CD14-positive monocyte (primary cell): ENCODE results near the gene ACIN1. TPM values are rescaled to one million over a fixed set of nuclear protein-coding genes. Genes with fewer than 3 reads are reported as not detected.

Experiments used
- DNase-seq, 3 donors: peaks; one replicate each; pipeline ENCODE4 v3.0.0-alpha.2; 2011 to 2022
- H2AFZ ChIP-seq: 2 replicates; pipeline ENCODE4 v1.6.0; 2012; ENCODE audit warnings: mild to moderate bottlenecking, low read depth, low read length, inconsistent platforms; ENCODE audit not compliant: insufficient read depth, poor library complexity, severe bottlenecking
- H3K27ac ChIP-seq, 2 donors: 1 replicate in 1 of 2; 2 replicates in 1 of 2; pipeline ENCODE4 v1.5.1; 2012 to 2013; ENCODE audit warnings: low read length in 2 of 2, control low read depth in 1 of 2, inconsistent platforms in 1 of 2, low read depth in 1 of 2, mild to moderate bottlenecking in 1 of 2
- H3K27me3 ChIP-seq, 2 donors: one replicate each; pipeline versions ENCODE4 v1.6.0 to v1.6.1; 2011 to 2013; ENCODE audit warnings: low read length in 2 of 2; ENCODE audit not compliant: control insufficient read depth in 2 of 2, insufficient read depth in 2 of 2
- H3K36me3 ChIP-seq, 2 donors: replicated peaks in 1 of 2; 1 replicate in 1 of 2; 2 replicates in 1 of 2; pipeline versions ENCODE4 v1.5.1 to v1.6.1; 2012 to 2013; ENCODE audit warnings: low read length in 2 of 2, control low read depth in 1 of 2, inconsistent platforms in 1 of 2, mild to moderate bottlenecking in 1 of 2; ENCODE audit not compliant: insufficient read depth in 2 of 2, control insufficient read depth in 1 of 2
- H3K4me1 ChIP-seq, 2 donors: 1 replicate in 1 of 2; 2 replicates in 1 of 2; pipeline versions ENCODE4 v1.5.1 to v1.6.1; 2012 to 2013; ENCODE audit warnings: low read length in 2 of 2, control low read depth in 1 of 2, inconsistent platforms in 1 of 2, mild to moderate bottlenecking in 1 of 2, moderate library complexity in 1 of 2; ENCODE audit not compliant: insufficient read depth in 2 of 2, control insufficient read depth in 1 of 2
- H3K4me2 ChIP-seq: replicated peaks from 2 replicates; pipeline ENCODE3; 2012; ENCODE audit warnings: low read length, moderate library complexity, mild to moderate bottlenecking; ENCODE audit not compliant: poor library complexity, severe bottlenecking; ENCODE audit errors: extremely low read depth
- H3K4me3 ChIP-seq, 3 experiments: fragments of 200-600 bp in 1 of 3; sonication (generic) in 1 of 3; replicated peaks in 1 of 3; 1 replicate in 2 of 3; 2 replicates in 1 of 3; pipeline ENCODE4 v1.5.1; 2011 to 2013; ENCODE audit warnings: low read length in 3 of 3, mild to moderate bottlenecking in 3 of 3, control low read depth in 2 of 3, low read depth in 2 of 3, inconsistent platforms in 1 of 3, moderate library complexity in 1 of 3
- H3K79me2 ChIP-seq: 2 replicates; pipeline ENCODE4 v1.6.0; 2012; ENCODE audit warnings: mild to moderate bottlenecking, control low read depth, inconsistent platforms, low read length, moderate library complexity; ENCODE audit not compliant: insufficient read depth
- H3K9ac ChIP-seq: 2 replicates; pipeline ENCODE4 v1.6.0; 2017; ENCODE audit warnings: low read length, mild to moderate bottlenecking; ENCODE audit not compliant: insufficient read depth, poor library complexity, severe bottlenecking
- H3K9me3 ChIP-seq, 2 donors: replicated peaks in 1 of 2; 1 replicate in 1 of 2; 2 replicates in 1 of 2; pipeline versions ENCODE4 v1.5.1 to v1.6.1; 2012 to 2013; ENCODE audit warnings: low read length in 2 of 2, control low read depth in 1 of 2; ENCODE audit not compliant: control insufficient read depth in 1 of 2, insufficient read depth in 1 of 2
- H4K20me1 ChIP-seq: 2 replicates; pipeline ENCODE4 v1.6.0; 2012; ENCODE audit warnings: mild to moderate bottlenecking, low read length, control low read depth, moderate library complexity; ENCODE audit not compliant: insufficient read depth
- H3K27ac Mint-ChIP-seq, 7 donors: one replicate each; pipeline ENCODE4 v1.8.0; 2020; ENCODE audit warnings: mild to moderate bottlenecking in 7 of 7, mixed read lengths in 7 of 7, moderate library complexity in 6 of 7, inconsistent platforms in 2 of 7
- H3K27me3 Mint-ChIP-seq, 3 donors: one replicate each; pipeline ENCODE4 v1.8.0; 2021 to 2022; ENCODE audit warnings: low read depth in 3 of 3, mild to moderate bottlenecking in 3 of 3, mixed read lengths in 3 of 3, moderate library complexity in 3 of 3, inconsistent platforms in 1 of 3
- H3K36me3 Mint-ChIP-seq, 2 donors: one replicate each; pipeline ENCODE4 v1.8.0; 2020; ENCODE audit warnings: mixed read lengths in 2 of 2, inconsistent platforms in 1 of 2, mild to moderate bottlenecking in 1 of 2
- H3K4me1 Mint-ChIP-seq: one replicate; pipeline ENCODE4 v1.8.0; 2020; ENCODE audit warnings: mild to moderate bottlenecking, mixed read lengths
- H3K4me3 Mint-ChIP-seq, 2 donors: one replicate each; pipeline ENCODE4 v1.8.0; 2020; ENCODE audit warnings: mild to moderate bottlenecking in 2 of 2, mixed read lengths in 2 of 2, moderate library complexity in 1 of 2
- H3K9me3 Mint-ChIP-seq, 7 donors: one replicate each; pipeline ENCODE4 v1.8.0; 2020 to 2022; ENCODE audit warnings: mixed read lengths in 7 of 7, mild to moderate bottlenecking in 6 of 7, moderate library complexity in 6 of 7, inconsistent platforms in 2 of 7
- WGBS: methylation state at CpG from one replicate; pipeline ENCODE4 v1.1.5; 2013; ENCODE audit warnings: missing lambda C conversion rate; ENCODE audit not compliant: insufficient coverage; 5-methylcytosine and 5-hydroxymethylcytosine counted together
- intact Hi-C, 2 donors: fragments of 100-400 bp; cut with micrococcal nuclease; formaldehyde crosslinking; loops; one replicate each; pipeline versions ENCODE4 v1.15.0 to v1.15.1; 2023
- polyA plus RNA-seq, 3 donors: library from polyadenylated mRNA; depleted of rRNA in 1 of 3; unstranded in 2 of 3; stranded (reverse) in 1 of 3; fragments of 300-500 nt in 2 of 3; fragments of >200 nt in 1 of 3; fragmentation: Illumina TruSeq in 2 of 3; gene quantifications; 1 replicate in 2 of 3; 2 replicates in 1 of 3; pipeline ENCODE4 v1.2.3, GENCODE V29; 2012 to 2021
- TF ChIP-seq, protein P1 (sequence below): fragments of 200-600 bp; IDR thresholded peaks from one replicate; pipeline ENCODE4 v1.8.0; 2022; ENCODE audit warnings: antibody characterized with exemption, mild to moderate bottlenecking

The ACIN1 gene
- polyA plus RNA-seq, 3 donors: 2.8 to 159 (median 5.4) TPM

- no CpG with 5 or more reads among the region's 1 CpG for WGBS
- H3K27ac Mint-ChIP-seq: no peak overlapping the region
- intact Hi-C loops: no loop called here
- no peak overlapping the region for H3K4me3 ChIP-seq
- no peaks in the 10 kb centered on the region for H3K79me2 ChIP-seq
- TF ChIP-seq, protein P1, sequence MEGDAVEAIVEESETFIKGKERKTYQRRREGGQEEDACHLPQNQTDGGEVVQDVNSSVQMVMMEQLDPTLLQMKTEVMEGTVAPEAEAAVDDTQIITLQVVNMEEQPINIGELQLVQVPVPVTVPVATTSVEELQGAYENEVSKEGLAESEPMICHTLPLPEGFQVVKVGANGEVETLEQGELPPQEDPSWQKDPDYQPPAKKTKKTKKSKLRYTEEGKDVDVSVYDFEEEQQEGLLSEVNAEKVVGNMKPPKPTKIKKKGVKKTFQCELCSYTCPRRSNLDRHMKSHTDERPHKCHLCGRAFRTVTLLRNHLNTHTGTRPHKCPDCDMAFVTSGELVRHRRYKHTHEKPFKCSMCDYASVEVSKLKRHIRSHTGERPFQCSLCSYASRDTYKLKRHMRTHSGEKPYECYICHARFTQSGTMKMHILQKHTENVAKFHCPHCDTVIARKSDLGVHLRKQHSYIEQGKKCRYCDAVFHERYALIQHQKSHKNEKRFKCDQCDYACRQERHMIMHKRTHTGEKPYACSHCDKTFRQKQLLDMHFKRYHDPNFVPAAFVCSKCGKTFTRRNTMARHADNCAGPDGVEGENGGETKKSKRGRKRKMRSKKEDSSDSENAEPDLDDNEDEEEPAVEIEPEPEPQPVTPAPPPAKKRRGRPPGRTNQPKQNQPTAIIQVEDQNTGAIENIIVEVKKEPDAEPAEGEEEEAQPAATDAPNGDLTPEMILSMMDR: no peak
- no peak overlapping the region for H3K4me3 Mint-ChIP-seq
- no peak overlapping the region for H3K9ac ChIP-seq
- no peak overlapping the region for H3K4me2 ChIP-seq
- H3K36me3 ChIP-seq: no peaks in the 10 kb centered on the region
- peaks cover 0 to 3% (median 0%) of the 10 kb centered on the region in 7 donors for H3K9me3 Mint-ChIP-seq
- no peaks in the 10 kb centered on the region for H3K27me3 ChIP-seq
- no peaks in the 10 kb centered on the region for H4K20me1 ChIP-seq
- peaks cover 3% of the 10 kb centered on the region for H3K4me1 Mint-ChIP-seq
- H2AFZ ChIP-seq: no peak overlapping the region
- no peaks in the 10 kb centered on the region for H3K4me1 ChIP-seq
- H3K9me3 ChIP-seq: no peaks in the 10 kb centered on the region
- no peak for DNase-seq
- no peak overlapping the region for H3K27ac ChIP-seq
- H3K36me3 Mint-ChIP-seq: no peaks in the 10 kb centered on the region
- peaks cover 0 to 2% (median 1%) of the 10 kb centered on the region in 3 donors for H3K27me3 Mint-ChIP-seq
Observed at GRCh38 chr14:23143911-23144310, 49.0 kb upstream of the ACIN1 start.

DNA sequence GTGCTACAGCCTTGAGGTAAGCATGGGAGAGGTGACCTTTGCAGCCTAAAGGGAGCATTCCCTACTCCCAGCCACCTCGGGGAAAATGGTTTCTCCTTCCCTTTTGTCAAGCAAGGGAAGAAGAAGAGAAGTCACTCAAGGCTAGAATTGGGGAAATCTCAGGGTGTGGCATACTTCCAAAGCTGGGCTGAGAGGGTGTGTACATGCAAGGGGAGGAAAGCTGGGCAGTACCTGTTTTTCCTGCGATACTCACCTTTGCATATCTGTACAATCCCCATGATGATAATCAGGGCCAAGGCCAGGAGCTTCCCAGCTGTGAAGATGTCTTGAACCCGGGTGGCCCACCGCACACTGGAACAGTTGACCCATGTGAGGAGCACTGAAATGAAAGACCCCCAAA, 47.9 kb upstream of the ACIN1 start:
- Mint-ChIP-seq H3K9me3 (no peaks in the 10 kb centered on the region), H3K27me3 (peaks cover 0 to 2% (median 1%) of the 10 kb centered on the region in 3 donors), H3K4me3 (no peak overlapping the region), H3K36me3 (no peaks in the 10 kb centered on the region), H3K27ac (no peak overlapping the region), H3K4me1 (peaks cover 3% of the 10 kb centered on the region)
- no peaks in the 10 kb centered on the region for H3K79me2 ChIP-seq
- no peaks in the 10 kb centered on the region for H3K4me1 ChIP-seq
- TF ChIP-seq, protein P1: no peak
- no peak overlapping the region for H3K27ac ChIP-seq
- H2AFZ ChIP-seq: no peak overlapping the region
- no peaks in the 10 kb centered on the region for H3K36me3 ChIP-seq
- H3K27me3 ChIP-seq: no peaks in the 10 kb centered on the region
- no peak for DNase-seq
- intact Hi-C loops: no loop called here
- no peak overlapping the region for H3K4me3 ChIP-seq
- no peak overlapping the region for H3K4me2 ChIP-seq
- 100% methylated on average over 3 of the region's 4 CpGs for WGBS
- H3K9ac ChIP-seq: no peak overlapping the region
- H3K9me3 ChIP-seq: no peaks in the 10 kb centered on the region
- no peaks in the 10 kb centered on the region for H4K20me1 ChIP-seq
